Measurements from ENCODE around the gene SF3A1.
A peak's percentile ranks its signal among the peaks of the same experiment; 100 is the strongest.

SF3A1 gene

DNA sequence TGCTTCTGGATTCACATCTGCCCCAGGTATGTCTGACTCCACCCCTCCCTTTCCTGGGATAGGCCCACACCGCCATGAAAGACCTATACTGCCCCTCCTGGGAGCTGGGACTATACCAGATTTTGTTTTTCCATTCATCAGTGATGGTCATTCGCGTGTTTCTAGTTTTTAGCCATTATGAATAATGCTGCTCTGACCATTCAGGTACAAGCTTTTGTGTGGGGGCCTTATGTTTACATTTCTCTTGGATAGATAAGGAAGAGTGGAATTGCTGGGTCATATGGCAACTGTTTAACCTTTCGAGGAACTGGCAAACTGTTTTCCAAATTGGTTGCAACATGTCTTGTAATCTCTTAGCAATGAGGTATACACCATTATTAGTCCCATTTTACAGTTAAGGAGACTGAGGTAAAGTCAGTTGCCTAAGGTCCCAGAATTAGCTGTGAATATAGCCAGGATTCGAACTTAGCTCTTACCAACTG lies 28.8 kb downstream of the SF3A1 start:
- FAIRE-seq (peak; percentile 61), DNase-seq (ENCODE audit: extremely low spot score, insufficient read length, low read depth) (no peak)

- DNase-seq (ENCODE audit: extremely low spot score, insufficient read length, low read depth) (peak; percentile 100), FAIRE-seq (peak; percentile 94)
These were observed 29.9 kb downstream of the SF3A1 start, which contains the start of gene TBC1D10A for GRCh38 chr22:30326706-30327362. Gene TBC1D10A, minus strand, starts transcription at chr22:30326941. Its CDS starts 60 bp downstream, at chr22:30326881.

GRCh38 chr22:30326255-30326705 lies 30.4 kb downstream of the SF3A1 start:
- no peak for DNase-seq (ENCODE audit: extremely low spot score, insufficient read length, low read depth)

DNA sequence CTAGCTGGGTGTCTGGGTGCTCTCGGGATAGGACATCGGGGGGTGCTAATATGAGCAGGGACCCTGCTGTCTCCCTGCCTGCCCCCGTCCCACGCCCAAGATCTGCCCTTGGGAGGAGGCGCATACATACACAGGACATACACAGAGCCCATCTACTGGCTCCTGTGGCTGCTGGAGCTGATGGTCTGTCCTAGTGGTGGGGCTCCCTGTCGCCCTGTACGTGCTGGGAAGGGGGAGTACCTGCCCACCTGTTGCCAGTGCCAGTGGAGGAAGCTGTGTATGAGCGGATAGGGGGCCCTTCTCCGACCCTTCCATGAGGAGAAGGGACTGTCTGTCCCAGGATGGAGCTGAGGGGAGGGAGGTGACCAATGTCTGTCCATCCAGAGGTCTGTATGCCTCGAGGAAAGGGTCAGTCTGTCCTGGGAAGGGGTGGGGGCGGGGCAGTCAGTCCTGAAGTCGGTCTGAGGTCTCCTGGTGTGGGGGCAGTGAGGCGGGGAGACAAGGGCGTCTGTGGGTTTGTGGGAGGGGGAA lies 30.9 kb downstream of the SF3A1 start:
- no peak for FAIRE-seq

More at GRCh38 chr22:30326255-30326705, 30.4 kb downstream of the SF3A1 start:
- FAIRE-seq = peak; percentile 5

GRCh38 chr22:30325065-30325720 lies 31.5 kb downstream of the SF3A1 start:
- DNase-seq (ENCODE audit: extremely low spot score, insufficient read length, low read depth) (no peak), FAIRE-seq (no peak)

More for the DNA sequence above, 30.9 kb downstream of the SF3A1 start:
- no peak for DNase-seq (ENCODE audit: extremely low spot score, insufficient read length, low read depth)

DNA sequence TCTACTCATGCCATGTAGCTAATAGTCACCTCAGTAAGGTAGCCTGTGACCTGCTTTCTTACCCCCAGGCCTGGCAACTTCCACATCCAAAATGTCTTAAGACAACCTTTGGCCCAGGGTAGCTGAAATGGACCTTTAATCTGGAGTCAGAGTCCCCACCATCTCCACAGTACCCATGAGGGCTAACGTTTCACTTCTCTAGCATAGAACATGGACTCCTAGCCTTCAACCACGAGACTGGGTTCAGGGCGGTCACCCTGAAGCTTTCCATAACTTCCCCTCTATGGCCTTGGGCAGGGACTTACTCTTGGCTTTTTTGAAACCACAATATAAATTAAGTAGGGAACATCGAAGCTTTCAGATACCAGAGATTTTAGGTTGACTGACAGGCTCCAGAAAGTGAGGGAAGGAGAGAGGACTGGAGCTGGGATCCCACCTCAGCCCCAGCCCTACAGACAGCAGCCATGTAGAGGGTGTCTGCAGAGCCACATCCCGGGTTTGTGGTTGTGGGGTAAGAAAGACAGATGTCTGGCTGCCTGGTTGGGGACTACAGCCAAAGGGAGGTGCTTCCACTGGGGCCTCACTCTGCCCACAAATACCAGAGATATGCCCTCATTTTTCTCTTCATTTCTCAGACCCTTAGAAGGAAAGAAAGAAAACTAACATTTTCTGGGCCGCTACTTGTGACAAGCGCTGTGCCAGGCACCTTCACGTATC lies 32.5 kb downstream of the SF3A1 start:
- FAIRE-seq (peak; percentile 15), DNase-seq (ENCODE audit: extremely low spot score, insufficient read length, low read depth) (no peak)

- FAIRE-seq (no peak), DNase-seq (ENCODE audit: extremely low spot score, insufficient read length, low read depth) (no peak)
These were observed 33.4 kb downstream of the SF3A1 start for GRCh38 chr22:30323246-30323645.

DNA sequence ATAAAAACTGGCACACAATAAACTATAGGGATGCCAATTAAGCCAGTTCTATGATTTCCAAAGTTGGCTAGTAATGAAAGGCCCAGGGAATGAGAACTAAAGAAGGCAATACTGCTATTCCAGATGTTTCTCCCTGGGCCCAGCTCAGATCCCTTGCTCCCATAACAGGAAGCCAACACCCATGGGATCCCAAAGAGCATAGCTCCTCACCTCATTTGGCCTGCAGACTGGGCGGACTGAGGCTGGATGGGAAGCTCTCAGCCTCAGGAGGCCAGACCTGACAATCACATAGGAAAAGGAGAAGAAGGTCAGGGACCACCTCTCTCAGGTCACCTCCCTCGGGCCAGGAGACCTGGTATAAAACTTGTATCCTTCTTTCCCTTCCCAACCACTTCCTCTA lies 35.2 kb downstream of the SF3A1 start:
- DNase-seq (ENCODE audit: extremely low spot score, insufficient read length, low read depth) (no peak), FAIRE-seq (no peak)

GRCh38 chr22:30320021-30320556 lies 36.6 kb downstream of the SF3A1 start:
- no peak for DNase-seq (ENCODE audit: extremely low spot score, insufficient read length, low read depth)
- FAIRE-seq = no peak

DNA sequence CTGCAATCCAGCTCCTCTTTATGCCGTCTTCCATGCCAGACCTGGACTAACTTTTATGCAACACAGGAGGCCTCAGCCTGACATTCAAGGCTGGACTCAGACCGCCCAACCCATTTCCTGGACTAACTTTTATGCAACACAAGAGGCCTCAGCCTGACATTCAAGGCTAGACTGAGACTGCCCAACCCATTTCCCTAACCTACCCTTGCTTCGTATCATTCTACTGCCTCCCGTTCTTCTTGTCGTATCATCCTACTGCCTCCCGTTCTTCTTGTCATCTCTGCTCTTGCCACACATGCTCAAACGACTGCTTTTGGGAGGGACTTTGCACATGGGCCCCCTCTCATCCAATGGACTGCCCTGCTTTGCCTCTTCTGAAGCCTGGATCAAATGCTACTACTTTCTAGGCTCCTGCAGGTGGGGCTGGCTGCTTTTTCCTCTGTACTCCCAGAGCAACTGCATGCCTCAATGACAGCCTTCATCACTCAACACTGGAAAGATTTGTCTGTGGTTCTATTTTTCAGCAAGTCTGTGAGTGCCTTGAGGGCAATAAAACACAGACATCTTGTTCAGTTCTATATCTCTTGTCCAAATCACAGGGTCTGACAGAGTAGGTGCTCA lies 37.8 kb downstream of the SF3A1 start:
- no peak for FAIRE-seq

DNA sequence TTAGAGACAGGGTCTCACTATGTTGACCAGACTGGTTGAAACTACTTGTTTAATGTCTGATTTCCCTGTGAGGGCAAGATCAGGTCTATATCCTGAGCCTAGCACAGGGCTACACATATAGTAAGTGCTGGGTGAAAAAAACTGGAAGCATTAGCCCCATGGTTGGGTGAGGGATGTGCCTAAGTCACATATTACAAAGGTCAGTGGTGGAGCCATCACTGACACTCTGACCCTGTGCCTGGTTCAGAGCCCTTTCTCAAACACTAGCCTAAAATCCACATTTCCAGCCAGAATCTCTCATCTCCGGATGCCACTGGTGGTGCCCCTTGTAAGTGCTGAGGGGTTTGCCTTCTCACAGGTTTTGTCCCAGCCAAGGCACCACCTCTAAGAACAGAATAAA lies 38.9 kb downstream of the SF3A1 start:
- no peak for DNase-seq (ENCODE audit: extremely low spot score, insufficient read length, low read depth)

More for the DNA sequence above, 37.8 kb downstream of the SF3A1 start:
- DNase-seq (ENCODE audit: extremely low spot score, insufficient read length, low read depth) = no peak

DNA sequence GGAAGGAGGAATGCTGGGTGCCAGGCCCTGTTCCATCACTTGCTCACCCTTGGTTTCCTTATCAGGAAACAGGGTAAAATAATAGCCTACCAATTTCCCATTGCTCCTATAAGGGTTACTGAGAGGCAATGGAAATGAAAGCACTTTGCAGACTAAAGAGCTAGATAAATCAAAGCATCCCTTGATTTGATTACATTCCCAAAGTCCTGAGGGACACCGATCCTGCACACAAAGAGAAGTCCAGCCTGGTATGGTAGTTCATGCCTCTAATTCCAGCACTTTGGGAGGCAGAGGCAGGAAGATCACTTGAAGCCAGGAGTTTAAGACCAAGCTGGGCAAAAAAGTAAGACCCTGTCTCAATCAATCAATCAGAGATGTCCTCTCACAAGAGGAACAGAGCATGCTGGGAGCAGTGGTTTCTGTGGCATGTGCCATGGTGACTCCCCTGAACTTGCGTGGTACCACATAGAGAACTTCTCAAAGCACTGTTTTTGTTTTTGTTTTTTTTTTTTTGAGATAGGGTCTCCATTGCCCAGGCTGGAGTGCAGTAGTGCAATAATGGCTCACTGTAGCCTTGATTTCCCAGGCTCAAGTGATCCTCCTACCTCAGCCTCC lies 40.6 kb downstream of the SF3A1 start:
- DNase-seq (ENCODE audit: extremely low spot score, insufficient read length, low read depth) = no peak
- FAIRE-seq = no peak

More for the DNA sequence above, 38.9 kb downstream of the SF3A1 start:
- no peak for FAIRE-seq

DNA sequence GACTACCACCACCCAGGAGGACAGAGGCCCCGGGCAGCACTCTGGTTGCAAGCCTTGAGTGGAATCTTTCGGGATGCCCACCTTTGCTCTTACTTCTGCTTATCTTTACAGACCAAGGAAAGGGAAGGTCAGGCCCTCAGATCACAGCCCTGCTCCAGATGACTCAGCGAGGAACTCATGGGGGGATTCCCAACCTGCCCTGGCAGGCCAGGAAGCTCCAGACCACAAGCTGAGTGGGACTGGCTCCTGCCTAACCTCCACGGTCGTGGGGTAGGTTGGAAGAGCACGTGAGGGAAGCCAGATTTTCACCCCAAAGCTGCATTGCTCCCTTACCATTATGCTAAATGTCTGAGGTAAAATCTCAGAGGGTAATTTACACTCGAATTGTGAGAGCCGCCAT lies 41.8 kb downstream of the SF3A1 start:
- peak; percentile 81 for FAIRE-seq
- no peak for DNase-seq (ENCODE audit: extremely low spot score, insufficient read length, low read depth)

GRCh38 chr22:30313527-30314363 lies 42.9 kb downstream of the SF3A1 start:
- DNase-seq (ENCODE audit: extremely low spot score, insufficient read length, low read depth) (no peak), FAIRE-seq (no peak)

GRCh38 chr22:30312053-30312452 lies 44.6 kb downstream of the SF3A1 start:
- DNase-seq (ENCODE audit: extremely low spot score, insufficient read length, low read depth) (no peak), FAIRE-seq (no peak)

DNA sequence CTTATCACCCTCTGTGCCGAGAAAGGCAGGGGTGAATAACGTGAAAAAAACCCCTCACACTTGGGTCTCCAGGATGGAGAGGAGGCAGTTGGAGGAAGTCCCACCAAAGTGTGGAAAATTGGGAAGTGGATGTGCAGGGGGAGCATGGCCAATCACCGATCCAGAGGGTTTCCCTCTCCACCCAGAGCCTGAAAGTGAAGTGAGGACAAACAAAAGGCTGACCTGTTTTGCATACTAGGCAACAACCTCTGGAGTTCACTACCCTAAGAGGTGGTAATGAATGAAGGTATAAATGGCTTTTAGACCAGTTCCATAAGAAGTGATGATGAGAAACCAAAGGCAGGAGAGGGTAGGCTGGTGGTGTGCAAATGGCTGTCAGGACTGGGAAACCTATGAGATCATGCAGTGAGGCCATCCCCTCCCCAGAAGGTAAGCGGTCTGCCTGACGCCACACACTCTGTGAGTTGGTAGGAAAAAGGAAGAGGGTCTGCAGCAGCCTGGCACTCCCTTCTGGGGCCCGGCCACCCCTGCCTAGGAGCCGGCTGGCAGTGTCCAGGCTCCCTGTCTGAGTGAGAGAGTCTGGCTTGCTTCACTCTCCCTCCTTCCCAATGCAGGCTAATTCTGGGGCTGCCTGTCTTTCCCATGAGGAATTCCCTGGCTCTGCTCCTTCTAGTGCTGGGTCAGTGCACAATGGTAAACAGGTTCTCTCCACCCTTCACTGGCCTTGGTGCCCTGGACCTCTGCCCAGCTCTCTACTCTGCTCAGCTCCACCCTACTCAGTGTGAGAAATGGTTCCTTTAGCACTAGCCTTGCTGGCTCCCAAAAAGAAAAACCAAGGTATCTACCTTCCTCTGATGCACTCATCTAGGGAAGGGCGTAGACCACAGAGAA lies 45.6 kb downstream of the SF3A1 start:
- no peak for DNase-seq (ENCODE audit: extremely low spot score, insufficient read length, low read depth)
- no peak for FAIRE-seq

- FAIRE-seq (peak; percentile 88), DNase-seq (ENCODE audit: extremely low spot score, insufficient read length, low read depth) (no peak)
These were observed 46.5 kb downstream of the SF3A1 start for GRCh38 chr22:30309951-30310741.
